Progenitor cell of endocrine pancreas (in vitro differentiated cells): ENCODE data around the gene MARCO. TPM values are rescaled to one million over a fixed set of nuclear protein-coding genes. Genes with fewer than 3 reads are reported as not detected.

ENCODE experiments used
- DNase-seq: peaks from one replicate; pipeline ENCODE4 v3.0.0; 2021; ENCODE audit warnings: low spot score; ENCODE audit not compliant: unreplicated experiment
- H3K27ac Mint-ChIP-seq: 2 replicates; pipeline ENCODE4 v1.8.0; 2021; ENCODE audit warnings: mild to moderate bottlenecking, moderate library complexity, mixed read lengths
- H3K27me3 Mint-ChIP-seq: 2 replicates; pipeline ENCODE4 v1.8.0; 2021; ENCODE audit warnings: mixed read lengths
- H3K36me3 Mint-ChIP-seq: 2 replicates; pipeline ENCODE4 v1.8.0; 2022; ENCODE audit warnings: mixed read lengths; ENCODE audit not compliant: insufficient read depth
- H3K4me1 Mint-ChIP-seq: 2 replicates; pipeline ENCODE4 v1.8.0; 2021; ENCODE audit warnings: low read depth, mixed read lengths
- H3K4me3 Mint-ChIP-seq: 2 replicates; pipeline ENCODE4 v1.8.0; 2021; ENCODE audit warnings: low read depth, mild to moderate bottlenecking, moderate library complexity, mixed read lengths
- H3K9me3 Mint-ChIP-seq: 2 replicates; pipeline ENCODE4 v1.8.0; 2021; ENCODE audit warnings: low read depth, mixed read lengths
- total RNA-seq: library from RNA; stranded (reverse); gene quantifications from 2 replicates; pipeline ENCODE4 v1.2.1, GENCODE V29; 2021
- TF ChIP-seq, protein P1 (sequence below): fragments of 200-600 bp; sonication (generic); IDR thresholded peaks from one replicate; pipeline ENCODE4 v1.5.0; 2021; ENCODE audit warnings: antibody characterized with exemption, mild to moderate bottlenecking; ENCODE audit not compliant: unreplicated experiment

MARCO gene
- total RNA-seq, 1 donor from 2014 or later = not detected

DNA sequence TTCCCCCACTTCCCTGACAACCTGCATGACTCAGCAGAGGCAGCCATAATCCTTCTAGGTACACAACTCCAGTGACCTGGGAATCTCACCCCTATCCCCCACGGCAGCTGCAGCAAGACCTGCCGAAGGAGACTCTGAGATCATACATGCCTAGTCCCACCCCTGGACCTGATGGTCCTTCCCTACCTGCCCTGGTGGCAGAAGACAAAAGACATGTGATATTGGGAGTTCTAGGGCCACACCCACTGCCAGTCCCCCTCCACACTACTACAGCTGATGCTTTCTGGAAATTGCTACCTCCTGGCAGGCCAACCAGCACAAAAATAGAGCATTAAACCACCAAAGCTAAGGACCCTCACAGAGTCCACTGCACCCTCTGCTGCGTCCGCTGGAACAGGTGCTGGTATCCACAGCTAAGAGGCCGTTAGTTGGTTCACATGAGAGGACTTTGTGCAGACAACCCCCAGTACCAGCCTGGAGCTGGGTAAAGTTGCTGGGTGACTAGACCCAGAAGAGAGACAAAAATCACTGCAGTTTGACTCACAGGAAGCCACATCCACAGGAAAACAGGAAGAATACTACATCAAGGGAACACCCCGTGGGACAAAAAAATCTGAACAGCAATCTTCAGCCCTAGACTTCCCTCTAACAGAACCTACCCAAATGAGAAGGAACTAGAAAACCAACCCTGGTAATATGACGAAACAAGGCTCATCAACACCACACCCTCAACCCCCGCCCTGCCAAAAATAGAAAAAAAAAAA, 12.5 kb downstream of the MARCO start:
- Mint-ChIP-seq H3K27me3 (no peaks in the 10 kb centered on the region), H3K27ac (no peak overlapping the region), H3K4me1 (peaks cover 2% of the 10 kb centered on the region), H3K9me3 (peaks cover 33% of the 10 kb centered on the region), H3K36me3 (no peaks in the 10 kb centered on the region), H3K4me3 (no peak overlapping the region)
- DNase-seq = no peak
- TF ChIP-seq, protein P1, sequence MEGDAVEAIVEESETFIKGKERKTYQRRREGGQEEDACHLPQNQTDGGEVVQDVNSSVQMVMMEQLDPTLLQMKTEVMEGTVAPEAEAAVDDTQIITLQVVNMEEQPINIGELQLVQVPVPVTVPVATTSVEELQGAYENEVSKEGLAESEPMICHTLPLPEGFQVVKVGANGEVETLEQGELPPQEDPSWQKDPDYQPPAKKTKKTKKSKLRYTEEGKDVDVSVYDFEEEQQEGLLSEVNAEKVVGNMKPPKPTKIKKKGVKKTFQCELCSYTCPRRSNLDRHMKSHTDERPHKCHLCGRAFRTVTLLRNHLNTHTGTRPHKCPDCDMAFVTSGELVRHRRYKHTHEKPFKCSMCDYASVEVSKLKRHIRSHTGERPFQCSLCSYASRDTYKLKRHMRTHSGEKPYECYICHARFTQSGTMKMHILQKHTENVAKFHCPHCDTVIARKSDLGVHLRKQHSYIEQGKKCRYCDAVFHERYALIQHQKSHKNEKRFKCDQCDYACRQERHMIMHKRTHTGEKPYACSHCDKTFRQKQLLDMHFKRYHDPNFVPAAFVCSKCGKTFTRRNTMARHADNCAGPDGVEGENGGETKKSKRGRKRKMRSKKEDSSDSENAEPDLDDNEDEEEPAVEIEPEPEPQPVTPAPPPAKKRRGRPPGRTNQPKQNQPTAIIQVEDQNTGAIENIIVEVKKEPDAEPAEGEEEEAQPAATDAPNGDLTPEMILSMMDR = no peak

DNA sequence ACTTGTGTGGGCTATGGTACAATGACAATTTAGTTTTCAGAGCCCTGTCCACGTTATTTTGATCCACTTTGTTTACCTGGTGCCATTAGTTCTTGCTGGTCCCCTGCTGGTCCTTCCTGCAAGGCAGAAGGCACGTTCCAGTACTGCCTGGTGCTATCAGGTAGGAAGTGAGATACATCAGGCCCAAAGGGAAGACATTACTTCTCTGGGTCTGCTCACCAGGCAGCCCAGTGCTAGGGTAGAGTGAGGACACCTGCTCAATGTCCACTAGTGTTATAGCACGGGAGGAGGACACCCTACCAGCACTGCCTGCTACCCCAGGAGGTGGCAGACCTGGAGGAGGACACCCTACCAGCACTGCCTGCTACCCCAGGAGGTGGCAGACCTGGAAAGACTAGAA, 23.7 kb downstream of the MARCO start:
- TF ChIP-seq, protein P1 = no peak
- Mint-ChIP-seq H3K4me1 (peaks cover 2% of the 10 kb centered on the region), H3K4me3 (no peak overlapping the region), H3K27me3 (peaks cover 16% of the 10 kb centered on the region), H3K36me3 (no peaks in the 10 kb centered on the region), H3K27ac (no peak overlapping the region), H3K9me3 (peaks cover 3% of the 10 kb centered on the region)
- DNase-seq = no peak

DNA sequence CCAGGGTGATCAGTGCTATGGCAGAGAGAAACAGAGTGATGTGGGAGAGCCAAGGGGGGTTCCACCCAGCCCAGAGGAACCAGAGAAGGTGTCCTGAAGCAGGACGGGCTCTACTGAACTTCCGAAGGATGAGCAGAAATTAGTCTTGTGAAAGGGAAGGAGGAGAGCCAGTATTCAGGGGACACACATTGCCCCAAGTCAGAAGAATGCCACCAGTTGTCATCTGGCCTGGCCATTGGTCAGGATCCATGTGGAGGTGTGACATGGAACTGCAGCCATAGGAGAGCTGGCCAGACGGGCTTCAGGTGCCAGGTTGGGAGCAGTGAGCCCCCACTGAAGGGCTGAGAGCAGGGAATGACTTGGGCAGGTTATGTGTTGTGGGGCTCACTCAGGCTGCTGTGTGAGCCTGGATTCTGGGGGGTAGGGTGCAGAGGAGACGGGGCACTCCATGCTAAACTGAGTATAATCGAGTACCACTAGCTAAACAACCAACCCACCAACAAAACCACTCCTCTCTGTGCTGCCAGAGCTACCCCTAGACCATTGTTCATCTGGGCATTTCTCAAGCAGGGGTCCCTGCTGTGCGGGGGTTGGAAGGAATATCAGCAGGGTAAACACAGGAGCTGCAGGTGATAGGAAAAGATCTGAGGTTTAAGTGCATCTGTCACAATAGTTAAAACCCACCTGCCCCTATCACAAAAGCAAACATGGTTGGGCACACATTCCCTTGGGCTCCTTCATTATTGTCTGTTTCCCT, 25.3 kb downstream of the MARCO start:
- no peaks in the 10 kb centered on the region for H3K36me3 Mint-ChIP-seq
- TF ChIP-seq, protein P1 = no peak
- peaks cover 2% of the 10 kb centered on the region for H3K4me1 Mint-ChIP-seq
- H3K9me3 Mint-ChIP-seq = no peaks in the 10 kb centered on the region
- DNase-seq = no peak
- no peak overlapping the region for H3K27ac Mint-ChIP-seq
- peaks cover 19% of the 10 kb centered on the region for H3K27me3 Mint-ChIP-seq
- no peak overlapping the region for H3K4me3 Mint-ChIP-seq

DNA sequence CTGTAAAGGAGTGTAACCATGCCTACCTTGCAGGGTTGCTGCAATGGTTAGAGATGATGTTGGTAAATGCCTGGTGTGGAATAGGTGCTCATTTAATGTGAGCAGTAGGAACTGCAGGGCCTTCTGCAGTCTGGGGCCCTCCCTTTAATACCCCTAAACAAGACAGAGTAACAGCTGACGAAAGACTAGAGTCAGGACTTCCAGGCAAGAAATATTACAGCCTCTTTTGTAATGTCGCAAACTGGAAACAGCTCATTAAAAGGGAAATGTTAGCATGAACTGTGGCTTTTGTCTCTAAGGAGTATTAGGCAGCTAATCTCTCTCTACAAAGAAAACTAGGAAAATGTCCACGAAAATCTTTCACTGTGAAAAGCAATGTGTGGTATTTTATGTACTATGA, 26.0 kb downstream of the MARCO start:
- Mint-ChIP-seq H3K4me3 (no peak overlapping the region), H3K9me3 (no peaks in the 10 kb centered on the region), H3K36me3 (no peaks in the 10 kb centered on the region), H3K4me1 (peaks cover 2% of the 10 kb centered on the region), H3K27me3 (peaks cover 26% of the 10 kb centered on the region), H3K27ac (no peak overlapping the region)
- DNase-seq = no peak
- TF ChIP-seq, protein P1 = no peak

DNA sequence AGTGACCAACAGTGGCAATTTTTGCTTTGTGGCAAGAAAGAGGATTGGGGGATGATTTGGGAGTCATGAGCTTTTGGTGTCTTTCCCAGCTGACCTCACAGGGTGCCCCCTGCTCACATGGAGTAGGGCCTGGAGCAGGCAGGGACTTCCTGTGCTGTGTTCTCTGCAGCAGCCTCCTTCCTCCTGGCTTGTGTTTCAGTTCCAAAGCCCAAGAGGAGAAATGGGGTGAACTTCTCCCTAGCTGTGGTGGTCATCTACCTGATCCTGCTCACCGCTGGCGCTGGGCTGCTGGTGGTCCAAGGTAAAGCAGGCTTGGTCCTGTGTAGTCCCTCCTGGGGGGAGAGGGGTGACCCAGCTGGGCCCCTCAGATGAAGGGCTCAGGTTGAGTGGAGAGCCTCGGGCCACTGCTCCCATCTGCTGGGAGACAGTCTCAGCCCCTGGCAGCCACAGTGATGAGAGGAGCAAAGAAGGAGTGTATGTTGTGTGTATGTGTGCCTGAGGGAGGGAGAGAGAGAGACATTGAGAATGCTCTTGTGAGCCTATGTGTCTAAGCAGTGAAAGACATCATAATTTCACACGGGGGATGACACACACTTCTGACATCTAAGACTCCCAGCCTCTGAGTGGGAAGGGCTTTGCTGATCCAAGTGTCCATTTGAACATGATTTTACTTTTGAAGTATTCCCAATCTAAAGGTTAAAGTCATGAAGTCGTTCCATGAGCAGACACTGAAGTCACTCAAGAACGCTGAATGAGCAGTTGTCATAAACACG, 27.2 kb downstream of the MARCO start:
- TF ChIP-seq, protein P1 = no peak
- no peaks in the 10 kb centered on the region for H3K9me3 Mint-ChIP-seq
- no peak overlapping the region for H3K27ac Mint-ChIP-seq
- H3K4me3 Mint-ChIP-seq = no peak overlapping the region
- peaks cover 2% of the 10 kb centered on the region for H3K4me1 Mint-ChIP-seq
- DNase-seq = no peak
- H3K36me3 Mint-ChIP-seq = no peaks in the 10 kb centered on the region
- H3K27me3 Mint-ChIP-seq = peaks cover 37% of the 10 kb centered on the region
